Adrenal gland (tissue), 12 donors: ENCODE measurements around the gene UBASH3B. TPM values are rescaled to one million over a fixed set of nuclear protein-coding genes. Genes with fewer than 3 reads are reported as not detected.

Experiments
- DNase-seq, 7 donors: peaks; one replicate each; pipeline ENCODE4 v3.0.0-alpha.2; 2019 to 2020
- H3K27ac ChIP-seq, 5 donors: fragments of 200-600 bp; sonication (generic) in 4 of 5; 1 replicate in 3 of 5; 2 replicates in 2 of 5; pipeline versions ENCODE4 v1.5.1 to v1.8.0; 2016 to 2020; ENCODE audit warnings: mild to moderate bottlenecking in 1 of 5
- H3K27me3 ChIP-seq: fragments of 200-600 bp; 2 replicates; pipeline ENCODE4 v1.8.0; 2021
- H3K36me3 ChIP-seq, 2 donors: fragments of 200-600 bp; replicated peaks in 1 of 2; 1 replicate in 1 of 2; 2 replicates in 1 of 2; pipeline versions ENCODE4 v1.5.1 to v1.8.0; 2018 to 2022
- H3K4me1 ChIP-seq, 2 donors: fragments of 200-600 bp; replicated peaks in 1 of 2; 1 replicate in 1 of 2; 2 replicates in 1 of 2; pipeline versions ENCODE4 v1.5.1 to v1.8.0; 2018 to 2021
- H3K4me3 ChIP-seq, 4 donors: fragments of 200-600 bp; sonication (generic) in 3 of 4; one replicate each; pipeline ENCODE4 v1.5.1; 2016 to 2018
- H3K9me3 ChIP-seq, 3 donors: fragments of 200-600 bp; sonication (generic) in 1 of 3; replicated peaks in 1 of 3; 1 replicate in 2 of 3; 2 replicates in 1 of 3; pipeline versions ENCODE4 v1.5.1 to v1.8.0; 2016 to 2021
- POLR2A ChIP-seq, 2 donors: fragments of 450-650 bp; IDR thresholded peaks; one replicate each; pipeline ENCODE4 v1.6.1; 2017; ENCODE audit warnings: antibody characterized with exemption in 2 of 2, mild to moderate bottlenecking in 2 of 2, moderate library complexity in 1 of 2
- WGBS, 4 donors: extraction: QIAGEN DNeasy Blood & Tissue Kit in 2 of 4; methylation state at CpG; one replicate each; pipeline versions ENCODE4 v1.1.5 to v1.1.7; 2013 to 2017; 5-methylcytosine and 5-hydroxymethylcytosine counted together
- intact Hi-C, 2 donors: fragments of 100-400 bp; cut with DNase I; formaldehyde crosslinking; loops; one replicate each; pipeline versions ENCODE4 v1.14.1 to v1.15.0; 2022 to 2023
- polyA plus RNA-seq, 3 donors: library from polyadenylated mRNA; stranded (reverse); fragments of 200-250 nt in 2 of 3; fragments of 350-450 nt in 1 of 3; fragmentation: Illumina TruSeq in 1 of 3; extraction: RNeasy Lipid Tissue Mini Kit (QIAGEN cat#74804) in 1 of 3; gene quantifications; one replicate each; pipeline ENCODE4 v1.2.3, GENCODE V29; 2013 to 2014
- total RNA-seq, 9 donors: library from RNA; depleted of rRNA in 4 of 9; stranded (reverse); fragments of >200 nt in 4 of 9; fragments of 120-200 nt in 1 of 9; fragmentation: NEBNext Ultra II Directional in 1 of 9; extraction: Animal tissue kit (Norgen Biotek cat#: 25700) in 1 of 9; gene quantifications; one replicate each; pipeline versions ENCODE4 v1.1.0 to v1.2.4, GENCODE V29; 2013 to 2023
- TF ChIP-seq, protein P1 (sequence below), 6 experiments: fragments of 450-650 bp in 4 of 6; fragments of 200-600 bp in 2 of 6; sonication (generic) in 1 of 6; IDR thresholded peaks; 1 replicate in 5 of 6; 2 replicates in 1 of 6; pipeline versions ENCODE4 v1.5.1 to v1.8.0; 2016 to 2021; ENCODE audit warnings: antibody characterized with exemption in 6 of 6, mild to moderate bottlenecking in 2 of 6, moderate library complexity in 1 of 6
- donor health status: healthy with polysubstance abuse.
- donor health status: Bipolar disorder and iron deficiency.
- donor health status: DM: yes; HTN: yes; CAD: no.
- donor health status: DM: no; HTN: no; CAD: no.
- donor health status: DM: no; HTN: no; CAD: no.
- donor health status: DM: yes; HTN: yes; CAD: no.

Gene UBASH3B
- total and polyA plus RNA-seq, 12 donors = 0.57 to 21.5 (median 5.6) TPM

DNA sequence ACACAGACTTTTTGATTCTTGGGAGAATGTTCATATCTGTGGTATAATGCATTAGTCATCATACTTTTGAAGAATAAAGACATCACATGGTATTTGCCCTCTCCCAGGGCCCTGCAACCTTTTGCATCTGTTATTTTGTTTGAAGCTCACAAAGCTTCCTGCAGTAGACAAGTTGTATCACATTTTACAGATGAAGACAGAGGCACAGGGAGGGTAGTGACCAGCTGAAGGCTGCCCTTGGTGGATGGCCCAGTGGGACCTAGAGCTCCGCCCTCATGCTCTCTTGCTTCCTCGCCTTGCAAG, 66.4 kb downstream of the UBASH3B start:
- intact Hi-C loops = no loop called here
- 86 to 91% (median 89%) methylated on average over 2 of the region's 2 CpGs for WGBS, 4 donors
- H3K27me3 ChIP-seq = no peaks in the 10 kb centered on the region
- H3K4me1 ChIP-seq = no peaks in the 10 kb centered on the region
- H3K4me3 ChIP-seq = no peak overlapping the region
- DNase-seq = no peak
- no peaks in the 10 kb centered on the region for H3K36me3 ChIP-seq
- TF ChIP-seq, protein P1, sequence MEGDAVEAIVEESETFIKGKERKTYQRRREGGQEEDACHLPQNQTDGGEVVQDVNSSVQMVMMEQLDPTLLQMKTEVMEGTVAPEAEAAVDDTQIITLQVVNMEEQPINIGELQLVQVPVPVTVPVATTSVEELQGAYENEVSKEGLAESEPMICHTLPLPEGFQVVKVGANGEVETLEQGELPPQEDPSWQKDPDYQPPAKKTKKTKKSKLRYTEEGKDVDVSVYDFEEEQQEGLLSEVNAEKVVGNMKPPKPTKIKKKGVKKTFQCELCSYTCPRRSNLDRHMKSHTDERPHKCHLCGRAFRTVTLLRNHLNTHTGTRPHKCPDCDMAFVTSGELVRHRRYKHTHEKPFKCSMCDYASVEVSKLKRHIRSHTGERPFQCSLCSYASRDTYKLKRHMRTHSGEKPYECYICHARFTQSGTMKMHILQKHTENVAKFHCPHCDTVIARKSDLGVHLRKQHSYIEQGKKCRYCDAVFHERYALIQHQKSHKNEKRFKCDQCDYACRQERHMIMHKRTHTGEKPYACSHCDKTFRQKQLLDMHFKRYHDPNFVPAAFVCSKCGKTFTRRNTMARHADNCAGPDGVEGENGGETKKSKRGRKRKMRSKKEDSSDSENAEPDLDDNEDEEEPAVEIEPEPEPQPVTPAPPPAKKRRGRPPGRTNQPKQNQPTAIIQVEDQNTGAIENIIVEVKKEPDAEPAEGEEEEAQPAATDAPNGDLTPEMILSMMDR (IDR thresholded peaks at IDR 0.05) = no peak
- no peak for TF ChIP-seq POLR2A (IDR thresholded peaks at IDR 0.05)
- no peak overlapping the region for H3K27ac ChIP-seq
- no peaks in the 10 kb centered on the region for H3K9me3 ChIP-seq

DNA sequence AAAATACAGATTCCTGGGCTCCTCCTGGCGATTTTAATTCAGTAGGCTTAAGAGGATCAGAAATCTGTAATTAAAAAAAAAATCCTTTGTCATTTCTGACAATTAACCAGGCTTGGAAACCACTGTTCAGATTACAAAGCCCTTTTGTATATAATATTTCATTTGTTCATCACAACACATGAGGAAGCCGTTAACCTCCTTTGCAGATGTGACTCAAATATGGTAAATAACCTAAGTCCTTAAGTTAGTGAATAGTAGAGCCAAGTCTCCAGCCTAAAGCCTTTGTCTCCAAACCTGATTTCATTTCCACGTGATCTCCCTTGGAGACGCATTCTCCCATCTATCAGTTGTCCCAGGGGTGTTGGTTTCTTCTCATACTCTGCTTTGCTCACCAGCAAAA, 67.6 kb downstream of the UBASH3B start:
- TF ChIP-seq, protein P1 (IDR thresholded peaks at IDR 0.05) = no peak
- TF ChIP-seq POLR2A (IDR thresholded peaks at IDR 0.05) = no peak
- no peak overlapping the region for H3K4me3 ChIP-seq
- H3K4me1 ChIP-seq = peaks cover 0 to 8% of the 10 kb centered on the region in 2 donors
- H3K9me3 ChIP-seq = no peaks in the 10 kb centered on the region
- no peaks in the 10 kb centered on the region for H3K27me3 ChIP-seq
- no peak overlapping the region for H3K27ac ChIP-seq
- 87 to 91% (median 88%) methylated on average over 4 of the region's 4 CpGs for WGBS, 4 donors
- intact Hi-C loops = no loop called here
- no peak for DNase-seq
- no peaks in the 10 kb centered on the region for H3K36me3 ChIP-seq

DNA sequence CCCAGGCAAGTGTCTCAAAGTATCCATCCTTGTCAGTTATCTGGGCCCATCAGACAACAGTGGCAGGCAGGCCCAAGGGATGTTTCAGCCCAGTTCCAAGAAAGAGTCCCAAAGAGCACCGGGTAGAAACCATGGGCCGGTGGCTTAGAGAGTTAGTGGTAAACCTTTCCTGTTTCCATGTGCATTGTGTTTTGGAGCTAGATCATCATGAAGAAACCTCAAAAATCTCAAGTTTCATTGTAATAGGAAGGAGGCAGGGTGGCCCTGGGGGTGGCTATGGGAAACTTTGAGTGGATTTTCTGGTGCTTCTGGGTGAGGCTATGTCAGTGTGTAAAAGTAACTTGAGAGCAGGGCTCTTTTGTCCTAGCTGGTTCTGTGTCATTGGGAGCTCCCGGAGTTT, 68.1 kb downstream of the UBASH3B start:
- Histone ChIP-seq H3K4me3 (no peak overlapping the region), H3K36me3 (no peaks in the 10 kb centered on the region), H3K4me1 (peaks cover 0 to 8% of the 10 kb centered on the region in 2 donors), H3K27me3 (no peaks in the 10 kb centered on the region), H3K27ac (no peak overlapping the region), H3K9me3 (no peaks in the 10 kb centered on the region)
- WGBS, 4 donors = 84 to 89% (median 86%) methylated on average over 3 of the region's 3 CpGs
- intact Hi-C loops = no loop called here
- DNase-seq = no peak
- TF ChIP-seq POLR2A (IDR thresholded peaks at IDR 0.05) = no peak
- TF ChIP-seq, protein P1 (IDR thresholded peaks at IDR 0.05) = no peak

DNA sequence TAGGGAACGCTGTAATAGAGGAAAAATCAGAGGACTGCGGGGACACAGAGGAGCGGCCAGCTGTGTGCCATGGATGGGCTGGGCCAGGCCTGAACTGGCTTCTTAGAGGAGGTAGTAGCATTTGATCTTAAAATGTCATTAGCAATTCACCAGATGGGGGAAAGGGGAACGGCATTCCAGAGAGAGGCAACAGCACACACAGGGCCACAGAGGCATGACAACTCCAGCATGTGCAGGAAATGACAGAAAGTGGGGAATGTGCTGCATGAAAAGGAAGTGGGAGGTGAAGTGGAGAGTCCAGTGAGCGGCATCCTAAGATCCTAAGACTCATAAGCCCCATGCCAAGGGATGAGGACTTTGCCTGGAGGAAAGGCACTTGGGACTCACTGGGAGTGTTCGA, 69.0 kb downstream of the UBASH3B start:
- Histone ChIP-seq H3K36me3 (no peaks in the 10 kb centered on the region), H3K4me3 (no peak overlapping the region), H3K9me3 (no peaks in the 10 kb centered on the region), H3K4me1 (peaks cover 0 to 8% of the 10 kb centered on the region in 2 donors), H3K27ac (no peak overlapping the region), H3K27me3 (no peaks in the 10 kb centered on the region)
- intact Hi-C loops = no loop called here
- TF ChIP-seq POLR2A (IDR thresholded peaks at IDR 0.05) = no peak
- TF ChIP-seq, protein P1 (IDR thresholded peaks at IDR 0.05) = no peak
- no peak for DNase-seq
- WGBS, 4 donors = 73 to 78% (median 75%) methylated on average over 6 of the region's 6 CpGs
